ENCODE results near the gene COPS6. TPM values are rescaled to one million over a fixed set of nuclear protein-coding genes. Genes with fewer than 3 reads are reported as not detected.

COPS6 gene
- polyA plus RNA-seq, 4 donors = 76.7 to 92.0 (median 85.6) TPM

GRCh38 chr7:100109521-100110163, 20.9 kb downstream of the COPS6 start:
- H3K9me3 ChIP-seq (ENCODE audit: control insufficient read depth in 2 of 2, insufficient read depth in 1 of 2, low read depth in 1 of 2, low read length in 1 of 2) = no peaks in the 10 kb centered on the region
- H3K27me3 ChIP-seq (ENCODE audit: control insufficient read depth in 3 of 3, insufficient read depth in 3 of 3, low read length in 3 of 3) = no peaks in the 10 kb centered on the region
- no peak overlapping the region for H3K4me3 ChIP-seq (ENCODE audit: low read depth in 1 of 3, low read length in 3 of 3)
- FAIRE-seq (no peak), DNase-seq (no peak)
- H3K36me3 ChIP-seq (ENCODE audit: control insufficient read depth in 3 of 3, insufficient read depth in 2 of 3, low read depth in 1 of 3, low read length in 3 of 3) = peaks cover 6 to 94% (median 10%) of the 10 kb centered on the region in 3 donors
- H3K4me1 ChIP-seq (ENCODE audit: control insufficient read depth in 3 of 3, insufficient read depth in 2 of 3, low read depth in 1 of 3, low read length in 2 of 3) = no peaks in the 10 kb centered on the region
- H3K27ac ChIP-seq (ENCODE audit: low read depth in 1 of 3, low read length in 2 of 3) = no peak overlapping the region
- 83 to 93% (median 91%) methylated on average over 11 to 12 of the region's 12 CpGs for WGBS, 3 donors

DNA sequence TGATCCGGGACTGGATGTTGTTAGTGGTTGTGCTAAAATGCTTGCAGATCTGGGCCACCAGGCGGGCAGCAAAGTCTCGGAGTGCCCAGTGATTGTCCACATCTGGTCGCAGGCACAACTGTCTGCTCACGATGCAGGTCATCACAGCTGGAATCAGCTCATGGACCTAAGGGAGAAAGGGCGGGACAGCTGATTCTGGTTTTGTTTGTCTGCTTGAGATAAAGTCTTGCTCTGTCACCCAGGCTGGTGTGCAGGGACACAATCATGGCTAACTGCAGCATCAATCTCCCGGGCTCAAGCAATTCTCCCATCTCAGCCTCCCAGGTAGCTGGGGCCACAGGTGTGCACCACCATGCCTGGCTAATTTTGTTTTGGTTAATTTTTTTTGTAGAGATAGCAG, 22.4 kb downstream of the COPS6 start:
- Histone ChIP-seq H3K9me3 (ENCODE audit: control insufficient read depth in 2 of 2, insufficient read depth in 1 of 2, low read depth in 1 of 2, low read length in 1 of 2) (no peaks in the 10 kb centered on the region), H3K27ac (ENCODE audit: low read depth in 1 of 3, low read length in 2 of 3) (no peak overlapping the region), H3K4me1 (ENCODE audit: control insufficient read depth in 3 of 3, insufficient read depth in 2 of 3, low read depth in 1 of 3, low read length in 2 of 3) (no peaks in the 10 kb centered on the region), H3K4me3 (ENCODE audit: low read depth in 1 of 3, low read length in 3 of 3) (no peak overlapping the region), H3K36me3 (ENCODE audit: control insufficient read depth in 3 of 3, insufficient read depth in 2 of 3, low read depth in 1 of 3, low read length in 3 of 3) (peaks cover 6 to 86% (median 10%) of the 10 kb centered on the region in 3 donors), H3K27me3 (ENCODE audit: control insufficient read depth in 3 of 3, insufficient read depth in 3 of 3, low read length in 3 of 3) (no peaks in the 10 kb centered on the region)
- FAIRE-seq (no peak), DNase-seq (no peak)
- 88 to 94% (median 89%) methylated on average over 7 of the region's 7 CpGs for WGBS, 3 donors

GRCh38 chr7:100111914-100112313, 23.1 kb downstream of the COPS6 start:
- peaks cover 4 to 79% (median 10%) of the 10 kb centered on the region in 3 donors for H3K36me3 ChIP-seq (ENCODE audit: control insufficient read depth in 3 of 3, insufficient read depth in 2 of 3, low read depth in 1 of 3, low read length in 3 of 3)
- no peaks in the 10 kb centered on the region for H3K9me3 ChIP-seq (ENCODE audit: control insufficient read depth in 2 of 2, insufficient read depth in 1 of 2, low read depth in 1 of 2, low read length in 1 of 2)
- H3K4me1 ChIP-seq (ENCODE audit: control insufficient read depth in 3 of 3, insufficient read depth in 2 of 3, low read depth in 1 of 3, low read length in 2 of 3) = no peaks in the 10 kb centered on the region
- DNase-seq = no peak
- FAIRE-seq = no peak
- WGBS, 3 donors = 85 to 86% (median 85%) methylated on average over 9 to 13 of the region's 13 CpGs
- no peaks in the 10 kb centered on the region for H3K27me3 ChIP-seq (ENCODE audit: control insufficient read depth in 3 of 3, insufficient read depth in 3 of 3, low read length in 3 of 3)
- H3K27ac ChIP-seq (ENCODE audit: low read depth in 1 of 3, low read length in 2 of 3) = no peak overlapping the region
- H3K4me3 ChIP-seq (ENCODE audit: low read depth in 1 of 3, low read length in 3 of 3) = no peak overlapping the region

DNA sequence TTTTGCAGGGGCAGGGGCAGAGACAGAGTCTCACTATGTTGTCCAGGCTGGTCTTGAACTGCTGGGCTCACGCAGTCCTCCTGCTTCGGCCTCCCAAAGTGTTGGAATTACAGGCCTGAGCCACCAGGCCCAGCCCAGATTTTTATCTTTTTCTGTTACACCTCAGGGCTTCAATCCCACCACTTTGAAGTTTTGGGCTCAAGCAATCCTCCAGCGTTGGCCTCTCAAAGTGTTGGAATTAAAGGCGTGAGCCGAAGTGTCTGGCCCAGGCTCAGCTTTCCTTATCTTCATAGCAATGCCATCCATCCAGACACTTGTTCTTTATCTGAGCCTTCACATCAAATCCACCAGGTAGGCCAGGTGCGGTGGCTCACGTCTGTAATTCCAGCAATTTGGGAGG, 26.3 kb downstream of the COPS6 start:
- DNase-seq = no peak
- no peak for FAIRE-seq

DNA sequence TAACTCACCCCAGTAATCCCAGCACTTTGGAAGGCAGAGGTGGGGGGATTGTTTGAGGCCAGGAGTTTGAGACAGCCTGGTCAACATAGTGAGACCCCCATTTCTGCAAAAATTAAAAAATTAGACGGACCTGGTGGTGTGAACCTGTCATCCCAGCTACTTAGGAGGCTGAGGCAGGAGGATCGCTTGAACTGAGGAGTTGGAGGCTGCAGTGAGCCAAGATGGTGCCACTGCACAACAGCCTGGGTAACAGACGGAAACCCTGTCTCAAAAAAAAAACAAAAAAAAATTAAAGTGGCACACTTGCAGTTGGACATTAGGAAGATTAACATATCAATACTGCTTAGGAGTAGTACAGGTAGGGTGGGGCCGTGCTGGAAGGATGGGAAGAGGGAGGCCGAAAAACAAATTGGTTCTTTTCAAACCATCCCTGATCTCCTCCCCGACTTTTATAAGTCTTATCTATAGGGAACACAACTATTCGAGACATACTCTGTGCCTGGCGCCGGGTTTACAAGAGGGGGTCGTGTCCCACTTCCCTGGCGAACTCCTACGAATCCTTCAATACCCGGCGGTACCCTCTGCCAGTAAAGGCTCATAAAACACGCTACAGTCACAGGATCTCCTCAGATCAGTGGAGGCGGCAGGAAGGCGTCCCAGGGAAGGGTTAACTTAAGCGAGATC, 29.8 kb downstream of the COPS6 start:
- peaks cover 2 to 17% (median 6%) of the 10 kb centered on the region in 3 donors for H3K4me1 ChIP-seq (ENCODE audit: control insufficient read depth in 3 of 3, insufficient read depth in 2 of 3, low read depth in 1 of 3, low read length in 2 of 3)
- H3K4me3 ChIP-seq (ENCODE audit: low read depth in 1 of 3, low read length in 3 of 3) = peak overlapping the region; percentile 55 to 68 (median 61)
- no peaks in the 10 kb centered on the region for H3K27me3 ChIP-seq (ENCODE audit: control insufficient read depth in 3 of 3, insufficient read depth in 3 of 3, low read length in 3 of 3)
- H3K9me3 ChIP-seq (ENCODE audit: control insufficient read depth in 2 of 2, insufficient read depth in 1 of 2, low read depth in 1 of 2, low read length in 1 of 2) = no peaks in the 10 kb centered on the region
- no peak for FAIRE-seq
- peak overlapping the region in 1 of 3 donors; percentile 91 for H3K27ac ChIP-seq (ENCODE audit: low read depth in 1 of 3, low read length in 2 of 3)
- no peak for DNase-seq
- H3K36me3 ChIP-seq (ENCODE audit: control insufficient read depth in 3 of 3, insufficient read depth in 2 of 3, low read depth in 1 of 3, low read length in 3 of 3) = peaks cover 0 to 23% (median 0%) of the 10 kb centered on the region in 3 donors
- 17 to 20% (median 19%) methylated on average over 18 of the region's 18 CpGs for WGBS, 3 donors

More for the DNA sequence above, 26.3 kb downstream of the COPS6 start:
- no peak overlapping the region for H3K4me3 ChIP-seq (ENCODE audit: low read depth in 1 of 3, low read length in 3 of 3)
- H3K27ac ChIP-seq (ENCODE audit: low read depth in 1 of 3, low read length in 2 of 3) = no peak overlapping the region
- no peaks in the 10 kb centered on the region for H3K9me3 ChIP-seq (ENCODE audit: control insufficient read depth in 2 of 2, insufficient read depth in 1 of 2, low read depth in 1 of 2, low read length in 1 of 2)
- peaks cover under 1 to 9% (median 2%) of the 10 kb centered on the region in 3 donors for H3K4me1 ChIP-seq (ENCODE audit: control insufficient read depth in 3 of 3, insufficient read depth in 2 of 3, low read depth in 1 of 3, low read length in 2 of 3)
- 85 to 90% (median 88%) methylated on average over 7 of the region's 7 CpGs for WGBS, 3 donors
- H3K27me3 ChIP-seq (ENCODE audit: control insufficient read depth in 3 of 3, insufficient read depth in 3 of 3, low read length in 3 of 3) = no peaks in the 10 kb centered on the region
- H3K36me3 ChIP-seq (ENCODE audit: control insufficient read depth in 3 of 3, insufficient read depth in 2 of 3, low read depth in 1 of 3, low read length in 3 of 3) = peaks cover 4 to 50% (median 5%) of the 10 kb centered on the region in 3 donors

GRCh38 chr7:100119072-100119969, 30.6 kb downstream of the COPS6 start, which contains the start of the genes CNPY4 and TAF6:
Gene CNPY4, plus strand, starts transcription at chr7:100119634. Its CDS starts 111 bp downstream, at chr7:100119745.
Gene TAF6, minus strand, starts transcription at chr7:100119358. Its CDS starts 5,149 bp downstream, at chr7:100114209.
- FAIRE-seq = no peak
- 0% methylated on average over 49 of the region's 49 CpGs for WGBS, 3 donors
- Histone ChIP-seq H3K9me3 (ENCODE audit: control insufficient read depth in 2 of 2, insufficient read depth in 1 of 2, low read depth in 1 of 2, low read length in 1 of 2) (no peaks in the 10 kb centered on the region), H3K36me3 (ENCODE audit: control insufficient read depth in 3 of 3, insufficient read depth in 2 of 3, low read depth in 1 of 3, low read length in 3 of 3) (peaks cover 0 to 15% (median 0%) of the 10 kb centered on the region in 3 donors), H3K27ac (ENCODE audit: low read depth in 1 of 3, low read length in 2 of 3) (peak within 1 kb of the TSS; percentile 59 to 91 (median 65)), H3K4me1 (ENCODE audit: control insufficient read depth in 3 of 3, insufficient read depth in 2 of 3, low read depth in 1 of 3, low read length in 2 of 3) (peaks cover 2 to 19% (median 6%) of the 10 kb centered on the region in 3 donors), H3K4me3 (ENCODE audit: low read depth in 1 of 3, low read length in 3 of 3) (peak within 1 kb of the TSS; percentile 55 to 68 (median 63)), H3K27me3 (ENCODE audit: control insufficient read depth in 3 of 3, insufficient read depth in 3 of 3, low read length in 3 of 3) (no peaks in the 10 kb centered on the region)
- DNase-seq = peak; percentile 95 to 96

GRCh38 chr7:100119970-100120732, 31.4 kb downstream of the COPS6 start:
- WGBS, 3 donors = 22 to 42% (median 33%) methylated on average over 19 of the region's 19 CpGs
- Histone ChIP-seq H3K9me3 (ENCODE audit: control insufficient read depth in 2 of 2, insufficient read depth in 1 of 2, low read depth in 1 of 2, low read length in 1 of 2) (no peaks in the 10 kb centered on the region), H3K36me3 (ENCODE audit: control insufficient read depth in 3 of 3, insufficient read depth in 2 of 3, low read depth in 1 of 3, low read length in 3 of 3) (peaks cover 0 to 7% (median 0%) of the 10 kb centered on the region in 3 donors), H3K27me3 (ENCODE audit: control insufficient read depth in 3 of 3, insufficient read depth in 3 of 3, low read length in 3 of 3) (no peaks in the 10 kb centered on the region), H3K4me1 (ENCODE audit: control insufficient read depth in 3 of 3, insufficient read depth in 2 of 3, low read depth in 1 of 3, low read length in 2 of 3) (peaks cover 5 to 24% (median 6%) of the 10 kb centered on the region in 3 donors), H3K4me3 (ENCODE audit: low read depth in 1 of 3, low read length in 3 of 3) (peak overlapping the region; percentile 50 to 68 (median 63)), H3K27ac (ENCODE audit: low read depth in 1 of 3, low read length in 2 of 3) (peak overlapping the region; percentile 59 to 91 (median 65))
- peak in 1 of 2 donors; percentile 51 for DNase-seq
- FAIRE-seq = no peak

All from small intestine (tissue), 7 donors.